GM12891 (cell line): ENCODE results near the gene ACSL1.

Experiments used
- DNase-seq: peaks from one replicate; pipeline ENCODE4 v3.0.0; 2011; ENCODE audit warnings: low spot score; ENCODE audit not compliant: insufficient read length
- FAIRE-seq: peaks from 2 replicates; lab custom pipeline; 2011; peaks lifted over from hg19 to GRCh38; lab: Jason Lieb, UNC
- PAX5 ChIP-seq: IDR thresholded peaks from 2 replicates; pipeline ENCODE4 v1.6.1; 2011; ENCODE audit warnings: low read length, moderate library complexity, mild to moderate bottlenecking; ENCODE audit not compliant: insufficient read depth, severe bottlenecking
- POLR2A ChIP-seq: IDR thresholded peaks from 2 replicates; pipeline ENCODE4 v1.6.1; 2011; ENCODE audit warnings: low read depth, low read length, control low read depth
- POLR2AphosphoS5 ChIP-seq: IDR thresholded peaks from 2 replicates; pipeline ENCODE4 v1.6.1; 2011; ENCODE audit warnings: low read depth, low read length, control low read depth
- POU2F2 ChIP-seq: IDR thresholded peaks from 2 replicates; pipeline ENCODE4 v1.6.1; 2011; ENCODE audit warnings: low read depth, mild to moderate bottlenecking, control low read depth, low read length, moderate library complexity
- SPI1 ChIP-seq: IDR thresholded peaks from 2 replicates; pipeline ENCODE4 v1.6.1; 2011; ENCODE audit warnings: low read depth, low read length, control low read depth
- TAF1 ChIP-seq: IDR thresholded peaks from 2 replicates; pipeline ENCODE4 v1.6.1; 2011; ENCODE audit warnings: low read depth, low read length, control low read depth

Gene ACSL1

GRCh38 chr4:184763150-184763780, 62.5 kb downstream of the ACSL1 start:
- DNase-seq (no peak), FAIRE-seq (no peak)
- TF ChIP-seq POU2F2 = no peak
- TF ChIP-seq POLR2A = no peak
- TF ChIP-seq SPI1 = no peak
- no peak for TF ChIP-seq PAX5
- no peak for TF ChIP-seq TAF1
- TF ChIP-seq POLR2AphosphoS5 = no peak

GRCh38 chr4:184762100-184762499, 63.7 kb downstream of the ACSL1 start:
- DNase-seq = peak; percentile 49
- no peak for TF ChIP-seq TAF1
- TF ChIP-seq PAX5 = no peak
- 0 out of 2 replicates have a peak, but pooled peaks have one; percentile 22 for TF ChIP-seq SPI1
- TF ChIP-seq POLR2AphosphoS5 = no peak
- peak; percentile 62 for TF ChIP-seq POLR2A
- TF ChIP-seq POU2F2 = no peak
- peak; percentile 89 for FAIRE-seq

- DNase-seq = no peak
- peak; percentile 26 for FAIRE-seq
- TF ChIP-seq POLR2A = no peak
- TF ChIP-seq PAX5 = no peak
- no peak for TF ChIP-seq TAF1
- TF ChIP-seq POLR2AphosphoS5 = no peak
- no peak for TF ChIP-seq POU2F2
- no peak for TF ChIP-seq SPI1
Measured at GRCh38 chr4:184760681-184761080, 65.1 kb downstream of the ACSL1 start.

GRCh38 chr4:184757810-184758209, 68.0 kb downstream of the ACSL1 start:
- no peak for TF ChIP-seq SPI1
- TF ChIP-seq PAX5 = no peak
- TF ChIP-seq TAF1 = no peak
- no peak for TF ChIP-seq POLR2AphosphoS5
- TF ChIP-seq POLR2A = no peak
- no peak for TF ChIP-seq POU2F2
- DNase-seq (no peak), FAIRE-seq (no peak)

- FAIRE-seq (no peak), DNase-seq (no peak)
- TF ChIP-seq SPI1 (no peak), POLR2AphosphoS5 (no peak), POU2F2 (no peak), PAX5 (no peak), TAF1 (no peak), POLR2A (no peak)
Measured at GRCh38 chr4:184756399-184756798, 69.4 kb downstream of the ACSL1 start.

GRCh38 chr4:184755278-184755677, 70.5 kb downstream of the ACSL1 start:
- DNase-seq = no peak
- FAIRE-seq = no peak

GRCh38 chr4:184752496-184753275, 73.1 kb downstream of the ACSL1 start:
- no peak for DNase-seq
- no peak for TF ChIP-seq POLR2AphosphoS5
- no peak for TF ChIP-seq POLR2A
- TF ChIP-seq POU2F2 = no peak
- no peak for TF ChIP-seq PAX5
- no peak for TF ChIP-seq TAF1
- no peak for TF ChIP-seq SPI1
- no peak for FAIRE-seq

More at GRCh38 chr4:184755278-184755677, 70.5 kb downstream of the ACSL1 start:
- TF ChIP-seq POU2F2 (no peak), SPI1 (no peak), TAF1 (no peak), POLR2AphosphoS5 (no peak), POLR2A (no peak), PAX5 (no peak)

GRCh38 chr4:184751585-184751956, 74.2 kb downstream of the ACSL1 start:
- FAIRE-seq (no peak), DNase-seq (no peak)
- TF ChIP-seq POLR2AphosphoS5 (no peak), TAF1 (no peak), POU2F2 (no peak), SPI1 (peak; percentile 70), PAX5 (no peak), POLR2A (no peak)

- TF ChIP-seq SPI1 (no peak), POLR2AphosphoS5 (no peak), POLR2A (no peak), POU2F2 (no peak)
- FAIRE-seq (no peak), DNase-seq (no peak)
Measured at GRCh38 chr4:184750926-184751584, 74.7 kb downstream of the ACSL1 start.
